K562 (cell line): ENCODE measurements around the gene DLGAP1. TPM values are rescaled to one million over a fixed set of nuclear protein-coding genes. Genes with fewer than 3 reads are reported as not detected.

Source experiments
- ARID2 ChIP-seq: fragments of 450-650 bp; IDR thresholded peaks from 2 replicates; pipeline ENCODE4 v1.6.1; 2017; ENCODE audit warnings: antibody characterized with exemption, mild to moderate bottlenecking
- BHLHE40 ChIP-seq: IDR thresholded peaks from 2 replicates; pipeline ENCODE4 v1.6.1; 2011; ENCODE audit warnings: low read length, improper control_type of control experiment
- CTBP1 ChIP-seq: fragments of 450-650 bp; IDR thresholded peaks from 2 replicates; pipeline ENCODE4 v1.6.1; 2016; ENCODE audit warnings: borderline replicate concordance
- DMBX1 ChIP-seq: fragments of 250-450 bp; sonication (Bioruptor Pico); IDR thresholded peaks from 2 replicates; pipeline ENCODE4 v1.8.0; 2022; ENCODE audit warnings: inconsistent platforms, mild to moderate bottlenecking, moderate library complexity, borderline replicate concordance
- GMEB1 ChIP-seq: fragments of 250-450 bp; sonication (Bioruptor Pico); IDR thresholded peaks from 2 replicates; pipeline ENCODE4 v1.4.0; 2020; ENCODE audit warnings: mild to moderate bottlenecking
- MYC ChIP-seq, 2 experiments: fragments of 250-450 bp in 1 of 2; sonication (Bioruptor Pico) in 1 of 2; IDR thresholded peaks; 2 replicates each; pipeline versions ENCODE4 v1.5.1 to v1.6.1; 2012 to 2021; ENCODE audit warnings: low read depth in 2 of 2, borderline replicate concordance in 1 of 2, improper control_type of control experiment in 1 of 2, low read length in 1 of 2, mild to moderate bottlenecking in 1 of 2, moderate library complexity in 1 of 2
- PCBP1 ChIP-seq: fragments of 200-400 bp; formaldehyde crosslinking; IDR thresholded peaks from 2 replicates; pipeline ENCODE4 v1.6.1; 2018; ENCODE audit warnings: mild to moderate bottlenecking, low read depth, low read length; ENCODE audit not compliant: poor library complexity, severe bottlenecking
- PYGO2 ChIP-seq: fragments of 450-650 bp; IDR thresholded peaks from 2 replicates; pipeline ENCODE4 v1.6.1; 2016; ENCODE audit warnings: mild to moderate bottlenecking, missing genetic modification characterization, moderate library complexity, missing compliant biosample characterization
- RFX5 ChIP-seq: IDR thresholded peaks from 2 replicates; pipeline ENCODE4 v1.6.1; 2011; ENCODE audit warnings: low read depth, mild to moderate bottlenecking, improper control_type of control experiment, low read length
- SAFB ChIP-seq: fragments of 200-400 bp; formaldehyde crosslinking; IDR thresholded peaks from 2 replicates; pipeline ENCODE4 v1.6.1; 2017; ENCODE audit warnings: low read depth, low read length, borderline replicate concordance
- TBL1XR1 ChIP-seq, 2 experiments: IDR thresholded peaks; 2 replicates each; pipeline ENCODE4 v1.6.1; 2012; ENCODE audit warnings: improper control_type of control experiment in 2 of 2, low read length in 2 of 2, mild to moderate bottlenecking in 1 of 2
- THRAP3 ChIP-seq: fragments of 450-650 bp; IDR thresholded peaks from 2 replicates; pipeline ENCODE4 v1.6.1; 2016; ENCODE audit warnings: mild to moderate bottlenecking, inconsistent platforms, borderline replicate concordance
- ZBTB12 ChIP-seq: fragments of 250-450 bp; sonication (Bioruptor Pico); IDR thresholded peaks from 2 replicates; pipeline ENCODE4 v1.4.0; 2020
- ZNF318 ChIP-seq, 2 experiments: fragments of 450-650 bp; IDR thresholded peaks; 2 replicates each; pipeline ENCODE4 v1.6.1; 2016; ENCODE audit warnings: mild to moderate bottlenecking in 2 of 2, borderline replicate concordance in 1 of 2, low read depth in 1 of 2, moderate library complexity in 1 of 2
- ZNF551 ChIP-seq: fragments of 250-450 bp; sonication (Bioruptor Pico); IDR thresholded peaks from 2 replicates; pipeline ENCODE4 v1.5.0; 2021; ENCODE audit warnings: mild to moderate bottlenecking, moderate library complexity
- ZNF764 ChIP-seq: fragments of 250-450 bp; sonication (Bioruptor Pico); IDR thresholded peaks from 2 replicates; pipeline ENCODE4 v1.4.0; 2020; ENCODE audit warnings: low read depth, mild to moderate bottlenecking, moderate library complexity
- polyA plus RNA-seq, 8 experiments: library from polyadenylated mRNA; depleted of rRNA in 4 of 8; stranded (reverse) in 5 of 8; unstranded in 3 of 8; fragments of >200 nt; fragmentation: Nextera tagmentation in 2 of 8; fragmentation: Illumina TruSeq in 1 of 8; extraction: Ambion mirVana in 2 of 8; extraction: Trizol in 1 of 8; gene quantifications; 2 replicates each; pipeline versions ENCODE4 v1.2.1 to v1.2.3, GENCODE V29; 2011 to 2014; ENCODE audit warnings: inconsistent platforms in 1 of 8, missing spikeins in 1 of 8
- total RNA-seq, 7 experiments: library from RNA; depleted of rRNA in 6 of 7; stranded (reverse); fragments of >200 nt in 6 of 7; fragmentation: Illumina TruSeq in 2 of 7; extraction: Trizol in 2 of 7; gene quantifications; 2 replicates each; pipeline versions ENCODE4 v1.2.1 to v1.2.3, GENCODE V29; 2011 to 2021; ENCODE audit warnings: low replicate concordance in 1 of 7

Gene DLGAP1
- total and polyA plus RNA-seq, 9 of the 15 experiments (the other 6 are each of a cell fraction or from before 2014, with no cell fraction given), result 0.04 to 0.22 (median 0.08) TPM

- no peak for TF ChIP-seq ZNF318 (IDR thresholded peaks at IDR 0.05; ENCODE audit: borderline replicate concordance in 1 of 2, low read depth in 1 of 2)
- peak; percentile 28; the same call in 1 of the 2 replicates for TF ChIP-seq ZNF764 (CRISPR knock-in tag)
- TF ChIP-seq ZNF551 (CRISPR knock-in tag), result no peak
- no peak for TF ChIP-seq DMBX1 (CRISPR knock-in tag)
- TF ChIP-seq PCBP1, result no peak
- TF ChIP-seq MYC (IDR thresholded peaks at IDR 0.05; ENCODE audit: low read depth, low read length), result 0 out of 2 replicates have a peak, but pooled peaks have one; percentile 29
- no peak for TF ChIP-seq MYC (CRISPR knock-in tag; IDR thresholded peaks at IDR 0.05; ENCODE audit: borderline replicate concordance, low read depth)
- no peak for TF ChIP-seq ARID2
- TF ChIP-seq TBL1XR1 (IDR thresholded peaks at IDR 0.05; ENCODE audit: low read length in 2 of 2), result peak in 1 of 2 experiments; percentile 27; a peak in 1 of 4 replicates
- TF ChIP-seq GMEB1 (CRISPR knock-in tag), result no peak
- no peak for TF ChIP-seq ZBTB12 (CRISPR knock-in tag)
- no peak for TF ChIP-seq PYGO2 (tag)
- TF ChIP-seq RFX5, result no peak
- TF ChIP-seq THRAP3, result no peak
- TF ChIP-seq BHLHE40, result peak; percentile 17; the same call in 1 of the 2 replicates
- no peak for TF ChIP-seq SAFB
- TF ChIP-seq CTBP1, result no peak
Observed at GRCh38 chr18:3451989-3452749, 1002.9 kb downstream of the DLGAP1 start (continued).
